IMR-90 (cell line): ENCODE results near the gene IL2.

Experiments
- BHLHE40 ChIP-seq: fragments of 150-350 bp; IDR thresholded peaks from 2 replicates; pipeline ENCODE4 v1.6.1; 2016; ENCODE audit warnings: mild to moderate bottlenecking, low read depth, low read length
- CEBPB ChIP-seq: IDR thresholded peaks from 2 replicates; pipeline ENCODE4 v1.6.1; 2012; ENCODE audit warnings: low read depth, low read length, improper control_type of control experiment
- CHD1 ChIP-seq: IDR thresholded peaks from 2 replicates; pipeline ENCODE4 v1.6.1; 2012; ENCODE audit warnings: low read depth, low read length, improper control_type of control experiment
- CTCF ChIP-seq: conservative IDR thresholded peaks from 2 replicates; pipeline ENCODE4 v1.5.1; 2012; ENCODE audit warnings: mild to moderate bottlenecking, low read depth, low read length, improper control_type of control experiment
- FOS ChIP-seq: fragments of 150-350 bp; IDR thresholded peaks from 2 replicates; pipeline ENCODE4 v1.6.1; 2016; ENCODE audit warnings: low read depth, low read length
- MAFK ChIP-seq: IDR thresholded peaks from 2 replicates; pipeline ENCODE4 v1.6.1; 2012; ENCODE audit warnings: low read depth, low read length, improper control_type of control experiment
- MXI1 ChIP-seq: IDR thresholded peaks from 2 replicates; pipeline ENCODE4 v1.6.1; 2012; ENCODE audit warnings: low read depth, mild to moderate bottlenecking, low read length, moderate library complexity, borderline replicate concordance
- POLR2A ChIP-seq: IDR thresholded peaks from 2 replicates; pipeline ENCODE4 v1.6.1; 2012; ENCODE audit warnings: mild to moderate bottlenecking, low read depth, low read length
- RAD21 ChIP-seq: IDR thresholded peaks from 2 replicates; pipeline ENCODE4 v1.6.1; 2012; ENCODE audit warnings: low read length, improper control_type of control experiment
- RCOR1 ChIP-seq: IDR thresholded peaks from 2 replicates; pipeline ENCODE4 v1.6.1; 2012; ENCODE audit warnings: mild to moderate bottlenecking, low read length, improper control_type of control experiment; ENCODE audit not compliant: insufficient replicate concordance
- RFX5 ChIP-seq: IDR thresholded peaks from 2 replicates; pipeline ENCODE4 v1.8.0; 2012; ENCODE audit warnings: low read depth, mild to moderate bottlenecking, low read length, moderate library complexity

- TF ChIP-seq CTCF (no peak), RFX5 (no peak), MAFK (no peak), RAD21 (no peak), RCOR1 (no peak), FOS (no peak), POLR2A (no peak), BHLHE40 (no peak), CHD1 (no peak), CEBPB (no peak), MXI1 (no peak)
These were observed 52.7 kb downstream of the IL2 start for GRCh38 chr4:122403861-122404260.
